WTC11 (cell line): Measurements from ENCODE around the gene BPI.

Experiments used
- ATF3 ChIP-seq: sonication (generic); formaldehyde crosslinking; conservative IDR thresholded peaks from 2 replicates; pipeline ENCODE4 v1.8.1; 2022; ENCODE audit warnings: mild to moderate bottlenecking, missing genetic modification reagents
- ATF6 ChIP-seq: sonication (generic); formaldehyde crosslinking; IDR thresholded peaks from 2 replicates; pipeline ENCODE4 v1.8.1; 2023; ENCODE audit warnings: mild to moderate bottlenecking, missing genetic modification reagents
- CBFB ChIP-seq: sonication (generic); formaldehyde crosslinking; IDR thresholded peaks from 2 replicates; pipeline ENCODE4 v1.8.1; 2022; ENCODE audit warnings: mild to moderate bottlenecking, low read depth, missing genetic modification reagents
- CREM ChIP-seq: sonication (generic); formaldehyde crosslinking; IDR thresholded peaks from 2 replicates; pipeline ENCODE4 v1.8.1; 2022; ENCODE audit warnings: mild to moderate bottlenecking, missing genetic modification reagents, moderate library complexity
- EMX1 ChIP-seq: fragments of 250-450 bp; sonication (Bioruptor Pico); IDR thresholded peaks from 2 replicates; pipeline ENCODE4 v1.8.0; 2021; ENCODE audit warnings: mild to moderate bottlenecking
- FOXJ3 ChIP-seq: sonication (generic); formaldehyde crosslinking; IDR thresholded peaks from 2 replicates; pipeline ENCODE4 v1.9.0; 2021; ENCODE audit warnings: missing genetic modification reagents, mild to moderate bottlenecking, borderline replicate concordance
- MXD4 ChIP-seq: fragments of 250-450 bp; sonication (Bioruptor Pico); IDR thresholded peaks from 2 replicates; pipeline ENCODE4 v1.8.0; 2021; ENCODE audit warnings: mild to moderate bottlenecking, moderate library complexity, borderline replicate concordance
- NFYB ChIP-seq: sonication (generic); formaldehyde crosslinking; conservative IDR thresholded peaks from 2 replicates; pipeline ENCODE4 v1.8.0; 2022; ENCODE audit warnings: low read depth, missing genetic modification reagents
- PRRX2 ChIP-seq: fragments of 250-450 bp; sonication (Bioruptor Pico); IDR thresholded peaks from 2 replicates; pipeline ENCODE4 v1.8.0; 2021; ENCODE audit warnings: mild to moderate bottlenecking
- ZNF138 ChIP-seq: sonication (generic); formaldehyde crosslinking; conservative IDR thresholded peaks from 2 replicates; pipeline ENCODE4 v1.8.1; 2022; ENCODE audit warnings: mild to moderate bottlenecking, moderate library complexity, missing genetic modification reagents
- ZNF263 ChIP-seq: sonication (generic); formaldehyde crosslinking; IDR thresholded peaks from 2 replicates; pipeline ENCODE4 v1.8.1; 2022; ENCODE audit warnings: low read depth, mild to moderate bottlenecking, moderate library complexity, missing genetic modification reagents
- TF ChIP-seq, protein P1 (sequence below): fragments of 200-600 bp; IDR thresholded peaks from 2 replicates; pipeline ENCODE4 v1.8.0; 2022; ENCODE audit warnings: antibody characterized with exemption
- TF ChIP-seq, protein P2 (sequence below): sonication (generic); formaldehyde crosslinking; IDR thresholded peaks from 2 replicates; pipeline ENCODE4 v1.8.0; 2022; ENCODE audit warnings: mild to moderate bottlenecking, missing genetic modification reagents
- TF ChIP-seq, protein P3 (sequence below): sonication (generic); formaldehyde crosslinking; IDR thresholded peaks from 2 replicates; pipeline ENCODE4 v1.8.1; 2022; ENCODE audit warnings: low read depth, missing genetic modification reagents, borderline replicate concordance

GRCh38 chr20:38344107-38344701 lies 40.2 kb downstream of the BPI start:
- TF ChIP-seq PRRX2 (CRISPR knock-in tag) (no peak), CREM (no peak), CBFB (no peak), ZNF263 (CRISPR knock-in tag) (no peak), FOXJ3 (CRISPR knock-in tag) (no peak), MXD4 (CRISPR knock-in tag) (no peak), ZNF138 (no peak), NFYB (CRISPR knock-in tag) (no peak), ATF6 (no peak), ATF3 (CRISPR knock-in tag) (no peak), EMX1 (CRISPR knock-in tag) (no peak)
- TF ChIP-seq, protein P1, sequence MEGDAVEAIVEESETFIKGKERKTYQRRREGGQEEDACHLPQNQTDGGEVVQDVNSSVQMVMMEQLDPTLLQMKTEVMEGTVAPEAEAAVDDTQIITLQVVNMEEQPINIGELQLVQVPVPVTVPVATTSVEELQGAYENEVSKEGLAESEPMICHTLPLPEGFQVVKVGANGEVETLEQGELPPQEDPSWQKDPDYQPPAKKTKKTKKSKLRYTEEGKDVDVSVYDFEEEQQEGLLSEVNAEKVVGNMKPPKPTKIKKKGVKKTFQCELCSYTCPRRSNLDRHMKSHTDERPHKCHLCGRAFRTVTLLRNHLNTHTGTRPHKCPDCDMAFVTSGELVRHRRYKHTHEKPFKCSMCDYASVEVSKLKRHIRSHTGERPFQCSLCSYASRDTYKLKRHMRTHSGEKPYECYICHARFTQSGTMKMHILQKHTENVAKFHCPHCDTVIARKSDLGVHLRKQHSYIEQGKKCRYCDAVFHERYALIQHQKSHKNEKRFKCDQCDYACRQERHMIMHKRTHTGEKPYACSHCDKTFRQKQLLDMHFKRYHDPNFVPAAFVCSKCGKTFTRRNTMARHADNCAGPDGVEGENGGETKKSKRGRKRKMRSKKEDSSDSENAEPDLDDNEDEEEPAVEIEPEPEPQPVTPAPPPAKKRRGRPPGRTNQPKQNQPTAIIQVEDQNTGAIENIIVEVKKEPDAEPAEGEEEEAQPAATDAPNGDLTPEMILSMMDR: no peak
- TF ChIP-seq, protein P2, sequence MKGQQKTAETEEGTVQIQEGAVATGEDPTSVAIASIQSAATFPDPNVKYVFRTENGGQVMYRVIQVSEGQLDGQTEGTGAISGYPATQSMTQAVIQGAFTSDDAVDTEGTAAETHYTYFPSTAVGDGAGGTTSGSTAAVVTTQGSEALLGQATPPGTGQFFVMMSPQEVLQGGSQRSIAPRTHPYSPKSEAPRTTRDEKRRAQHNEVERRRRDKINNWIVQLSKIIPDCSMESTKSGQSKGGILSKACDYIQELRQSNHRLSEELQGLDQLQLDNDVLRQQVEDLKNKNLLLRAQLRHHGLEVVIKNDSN: no peak
- TF ChIP-seq, protein P3, sequence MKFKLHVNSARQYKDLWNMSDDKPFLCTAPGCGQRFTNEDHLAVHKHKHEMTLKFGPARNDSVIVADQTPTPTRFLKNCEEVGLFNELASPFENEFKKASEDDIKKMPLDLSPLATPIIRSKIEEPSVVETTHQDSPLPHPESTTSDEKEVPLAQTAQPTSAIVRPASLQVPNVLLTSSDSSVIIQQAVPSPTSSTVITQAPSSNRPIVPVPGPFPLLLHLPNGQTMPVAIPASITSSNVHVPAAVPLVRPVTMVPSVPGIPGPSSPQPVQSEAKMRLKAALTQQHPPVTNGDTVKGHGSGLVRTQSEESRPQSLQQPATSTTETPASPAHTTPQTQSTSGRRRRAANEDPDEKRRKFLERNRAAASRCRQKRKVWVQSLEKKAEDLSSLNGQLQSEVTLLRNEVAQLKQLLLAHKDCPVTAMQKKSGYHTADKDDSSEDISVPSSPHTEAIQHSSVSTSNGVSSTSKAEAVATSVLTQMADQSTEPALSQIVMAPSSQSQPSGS (CRISPR knock-in tag): no peak
